Measurements from ENCODE around the gene OSGEP.

GRCh38 chr14:20413744-20414082 lies 40.9 kb downstream of the OSGEP start:
- TF ChIP-seq EZH2 (IDR thresholded peaks at IDR 0.05; ENCODE audit: low read length, unreplicated experiment) (no peak), CTCF (conservative IDR thresholded peaks at IDR 0.05; ENCODE audit: low read depth, low read length) (no peak), EZH2phosphoT487 (IDR thresholded peaks at IDR 0.05; ENCODE audit: borderline replicate concordance, low read length) (no peak)
